ENCODE results near the gene TXLNB. TPM values are rescaled to one million over a fixed set of nuclear protein-coding genes. Genes with fewer than 3 reads are reported as not detected.
A peak's percentile ranks its signal among the peaks of the same experiment; 100 is the strongest.

The TXLNB gene
- total and polyA plus RNA-seq, 2 donors (not counting 3 experiments of a cell fraction or from before 2014, with no cell fraction given) = 0.04 to 0.18 TPM

- no peak for DNase-seq (ENCODE audit: low read depth, low spot score)
- Histone ChIP-seq H3K36me3 (ENCODE audit: control insufficient read depth in 2 of 2, extremely low read depth in 1 of 2, insufficient read depth in 2 of 2, low read length in 2 of 2) (no peaks in the 10 kb centered on the region), H3K27ac (ENCODE audit: insufficient read depth, low read depth, low read length) (no peak overlapping the region), H3K4me3 (replicated peaks in 1 of 3; ENCODE audit: insufficient read depth in 1 of 3, low read depth in 1 of 3, low read length in 3 of 3) (no peak overlapping the region), H3K4me2 (ENCODE audit: insufficient read depth, low read length) (no peak overlapping the region), H3K27me3 (ENCODE audit: control insufficient read depth in 2 of 2, insufficient read depth in 2 of 2, low read length in 2 of 2) (no peaks in the 10 kb centered on the region), H3K9me3 (replicated peaks; ENCODE audit: control insufficient read depth, insufficient read depth, low read length) (no peaks in the 10 kb centered on the region), H2AFZ (ENCODE audit: low read depth, low read length) (no peak overlapping the region), H4K20me1 (replicated peaks; ENCODE audit: control insufficient read depth, extremely low read depth, insufficient read depth, low read length) (no peaks in the 10 kb centered on the region), H3K9ac (replicated peaks; ENCODE audit: extremely low read depth, insufficient read depth, low read length) (no peak overlapping the region), H3K79me2 (ENCODE audit: control insufficient read depth, insufficient read depth, low read length) (no peaks in the 10 kb centered on the region), H3K4me1 (ENCODE audit: control insufficient read depth, extremely low read depth, insufficient read depth, low read length) (peaks cover 6% of the 10 kb centered on the region), H3K9me1 (replicated peaks; ENCODE audit: control insufficient read depth, extremely low read depth, insufficient read depth, low read length) (no peaks in the 10 kb centered on the region)
- ChIA-PET POLR2A (no interaction called here), CTCF (no interaction called here)
- no peak for TF ChIP-seq EZH2 (IDR thresholded peaks at IDR 0.05; ENCODE audit: borderline replicate concordance, low read depth, low read length, severe bottlenecking)
- FAIRE-seq = peak; percentile 55
- intact Hi-C loops (cut with micrococcal nuclease) (no loop called here), dilution Hi-C loops (cut with MboI; ENCODE audit: extremely low pct_ligation_motif_present, low sequenced_read_pairs) (no loop called here)
- BruUV-seq (replicated peaks) = no TSS peak
Observed at GRCh38 chr6:139325686-139326085, 33.9 kb upstream of the TXLNB start.

GRCh38 chr6:139325125-139325524 lies 33.3 kb upstream of the TXLNB start:
- FAIRE-seq (peak; percentile 26), DNase-seq (ENCODE audit: low read depth, low spot score) (no peak)
- Histone ChIP-seq H2AFZ (ENCODE audit: low read depth, low read length) (no peak overlapping the region), H3K27ac (ENCODE audit: insufficient read depth, low read depth, low read length) (no peak overlapping the region), H3K4me2 (ENCODE audit: insufficient read depth, low read length) (no peak overlapping the region), H3K27me3 (ENCODE audit: control insufficient read depth in 2 of 2, insufficient read depth in 2 of 2, low read length in 2 of 2) (no peaks in the 10 kb centered on the region), H3K9ac (replicated peaks; ENCODE audit: extremely low read depth, insufficient read depth, low read length) (no peak overlapping the region), H4K20me1 (replicated peaks; ENCODE audit: control insufficient read depth, extremely low read depth, insufficient read depth, low read length) (no peaks in the 10 kb centered on the region), H3K9me3 (replicated peaks; ENCODE audit: control insufficient read depth, insufficient read depth, low read length) (no peaks in the 10 kb centered on the region), H3K4me1 (ENCODE audit: control insufficient read depth, extremely low read depth, insufficient read depth, low read length) (peaks cover 6% of the 10 kb centered on the region), H3K79me2 (ENCODE audit: control insufficient read depth, insufficient read depth, low read length) (no peaks in the 10 kb centered on the region), H3K4me3 (replicated peaks in 1 of 3; ENCODE audit: insufficient read depth in 1 of 3, low read depth in 1 of 3, low read length in 3 of 3) (no peak overlapping the region), H3K36me3 (ENCODE audit: control insufficient read depth in 2 of 2, extremely low read depth in 1 of 2, insufficient read depth in 2 of 2, low read length in 2 of 2) (no peaks in the 10 kb centered on the region), H3K9me1 (replicated peaks; ENCODE audit: control insufficient read depth, extremely low read depth, insufficient read depth, low read length) (no peaks in the 10 kb centered on the region)
- TF ChIP-seq CTCF (IDR thresholded peaks at IDR 0.05; ENCODE audit: extremely low read depth in 1 of 2, insufficient read depth in 1 of 2, low read depth in 1 of 2, low read length in 2 of 2) = no peak
- no peak for TF ChIP-seq POLR2A (IDR thresholded peaks at IDR 0.05; ENCODE audit: low read depth, low read length)
- no peak for TF ChIP-seq MYC (IDR thresholded peaks at IDR 0.05; ENCODE audit: low read depth, low read length)
- TF ChIP-seq POLR2AphosphoS5 (IDR thresholded peaks at IDR 0.05; ENCODE audit: insufficient read depth, low read depth, low read length) = no peak
- no peak for TF ChIP-seq JUN (IDR thresholded peaks at IDR 0.05; ENCODE audit: borderline replicate concordance, insufficient read depth, insufficient read length, low read depth)
- TF ChIP-seq EZH2 (IDR thresholded peaks at IDR 0.05; ENCODE audit: borderline replicate concordance, low read depth, low read length, severe bottlenecking) = no peak
- no peak for TF ChIP-seq MAX (IDR thresholded peaks at IDR 0.05; ENCODE audit: insufficient read depth, insufficient read length)
- CTCF ChIA-PET = no interaction called here
- BruUV-seq (replicated peaks) = no TSS peak
- intact Hi-C loops (cut with micrococcal nuclease) = no loop called here
- POLR2A ChIA-PET = no interaction called here
- dilution Hi-C loops (cut with MboI; ENCODE audit: extremely low pct_ligation_motif_present, low sequenced_read_pairs) = no loop called here

Data from endothelial cell of umbilical vein (primary cell).